Hepatic stellate cell (primary cell): ENCODE data around the gene ORC5.

ENCODE experiments used
- DNase-seq: peaks from one replicate; pipeline ENCODE4 v3.0.0; 2011; ENCODE audit warnings: low spot score

ORC5 gene

DNA sequence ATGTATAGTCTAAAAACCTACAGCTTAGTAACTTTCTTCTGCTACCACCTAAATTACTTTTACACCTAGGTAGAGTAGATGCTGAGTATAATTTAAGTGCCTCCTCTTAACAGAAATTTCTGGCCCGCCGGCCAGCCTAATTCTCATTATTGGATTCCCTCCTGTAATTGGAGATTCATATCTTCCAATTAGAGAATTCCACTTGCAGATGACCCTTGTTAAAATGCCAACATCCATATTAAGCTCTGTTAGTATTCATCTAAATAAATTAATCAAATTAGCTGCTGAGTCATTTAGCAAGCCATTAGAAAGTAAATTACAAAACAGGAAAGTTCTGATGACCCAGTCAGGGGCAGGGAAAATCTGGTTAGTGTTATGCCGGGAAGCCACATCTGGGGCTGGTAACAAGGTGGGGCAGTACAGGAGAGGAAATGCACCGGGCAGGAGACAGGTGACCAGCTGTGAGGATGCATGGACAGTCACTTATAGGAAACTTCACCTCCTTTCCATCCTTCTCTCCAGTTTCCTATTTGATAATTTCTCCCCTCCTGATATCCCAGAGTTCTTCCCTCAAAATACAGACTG lies 82.8 kb downstream of the ORC5 start:
- no peak for DNase-seq

DNA sequence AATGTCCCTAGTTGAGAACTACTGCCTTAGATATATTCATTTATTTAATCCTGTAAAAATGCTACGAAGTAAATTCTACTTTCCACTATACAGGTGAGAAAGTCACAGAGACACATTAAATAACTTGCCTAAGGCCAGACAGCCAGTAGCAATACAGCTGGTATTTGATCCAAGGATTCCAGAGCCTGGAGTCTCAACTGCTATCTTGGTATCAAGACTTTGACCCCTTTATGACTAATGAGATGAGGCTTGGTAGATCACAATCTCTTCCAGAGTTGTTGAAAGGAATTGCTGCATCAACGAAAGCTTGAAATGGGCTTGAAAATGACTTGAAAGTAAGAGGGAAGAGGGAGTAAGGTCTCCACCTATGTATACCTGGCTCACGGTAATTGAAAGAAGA lies 83.3 kb downstream of the ORC5 start:
- DNase-seq: no peak

DNA sequence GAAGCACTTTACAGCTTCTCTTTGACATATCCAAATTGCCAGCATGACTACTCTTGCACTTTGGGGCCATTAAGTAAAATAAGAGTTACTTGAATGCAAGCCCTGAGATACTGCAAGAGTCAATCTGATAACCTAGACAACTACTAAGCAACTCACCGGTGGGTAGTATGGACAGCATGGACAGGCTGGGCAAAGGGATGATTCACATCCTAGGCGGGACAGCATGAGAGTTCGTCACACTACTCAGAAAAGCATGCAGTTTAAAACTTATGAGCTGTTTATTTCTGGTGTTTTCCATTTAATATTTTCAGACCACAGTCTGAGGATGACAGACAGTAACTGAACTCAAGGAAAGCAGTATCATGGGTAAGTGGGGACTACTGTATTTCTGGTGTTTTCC lies 84.0 kb downstream of the ORC5 start:
- DNase-seq: no peak

DNA sequence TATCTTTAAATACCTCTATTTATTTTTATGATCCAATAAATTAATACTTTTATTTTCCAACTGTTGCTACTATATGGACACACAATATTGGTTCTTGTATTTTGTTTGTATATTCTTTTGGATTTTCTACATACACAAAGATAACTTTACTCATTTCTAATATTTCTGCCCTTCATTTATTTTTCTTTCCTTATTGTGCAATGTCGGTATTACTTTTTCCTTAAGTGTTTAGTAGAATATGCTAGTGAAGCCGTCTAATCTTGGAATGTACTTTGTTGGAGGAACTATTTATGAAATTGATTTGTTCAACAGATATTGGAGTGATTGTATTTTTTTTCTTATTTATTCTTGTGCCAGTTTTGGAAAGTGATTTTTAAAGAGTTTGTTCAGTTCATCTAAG lies 94.0 kb downstream of the ORC5 start:
- DNase-seq: no peak

GRCh38 chr7:104112623-104113022 lies 95.2 kb downstream of the ORC5 start:
- DNase-seq: no peak

- DNase-seq: no peak
These were observed 96.5 kb downstream of the ORC5 start for GRCh38 chr7:104111271-104111670.

DNA sequence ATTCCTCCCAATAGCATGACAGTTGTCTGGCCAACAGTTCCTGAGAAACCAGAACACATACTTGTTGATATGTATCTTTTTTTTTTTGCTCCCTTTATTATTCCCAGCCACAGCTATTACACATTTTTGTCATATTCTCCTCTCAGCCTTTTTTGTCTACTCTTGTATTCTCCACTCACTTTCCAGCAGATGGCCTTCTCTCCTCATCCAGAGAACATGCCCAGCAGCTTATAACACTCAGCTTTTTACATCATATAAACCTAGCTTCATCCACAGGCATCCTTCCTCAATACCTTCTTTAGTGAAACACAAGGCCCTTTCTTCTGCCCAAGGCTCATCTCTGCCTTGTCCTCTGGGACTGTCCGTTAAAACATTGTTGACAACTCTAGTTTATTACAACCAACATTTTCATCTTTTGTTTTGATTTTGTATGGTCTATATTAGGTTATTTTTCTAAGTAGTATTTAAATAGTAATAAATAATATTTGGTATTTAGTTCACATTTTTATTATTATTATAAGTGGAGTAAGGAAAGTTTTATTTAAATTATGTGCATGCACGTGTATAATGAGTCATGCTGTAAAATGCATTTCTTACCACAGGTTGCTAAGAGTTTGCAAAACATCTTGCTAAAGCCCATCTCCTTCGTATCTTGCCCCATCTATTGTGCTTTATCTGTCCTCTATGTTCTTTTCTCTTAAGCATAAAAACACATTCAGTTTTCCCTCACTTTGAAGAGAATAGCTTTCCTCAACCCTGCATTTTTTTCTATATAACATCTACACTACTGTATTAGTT lies 101.5 kb downstream of the ORC5 start:
- peak; percentile 13 for DNase-seq

GRCh38 chr7:104098890-104099289 lies 108.9 kb downstream of the ORC5 start:
- DNase-seq: no peak

DNA sequence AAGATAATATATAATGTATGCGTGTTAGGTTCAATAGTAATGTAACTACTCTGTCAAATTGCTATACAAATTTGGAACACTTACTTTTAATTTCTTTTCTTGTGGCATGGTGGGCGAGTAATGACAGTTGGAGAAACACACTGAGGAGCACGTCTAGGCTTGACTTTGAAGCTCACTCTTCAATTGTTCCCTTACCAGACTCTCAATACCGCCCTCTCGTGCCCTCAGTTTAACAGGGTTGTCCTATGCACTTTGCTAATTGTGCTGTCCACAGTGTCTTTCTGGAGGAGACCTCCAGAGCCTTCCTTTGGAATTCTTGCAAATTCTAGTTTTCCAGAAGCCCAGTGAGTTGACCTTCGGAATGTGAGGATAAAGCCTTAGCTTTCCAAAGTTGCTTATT lies 111.1 kb downstream of the ORC5 start:
- peak; percentile 22 for DNase-seq

DNA sequence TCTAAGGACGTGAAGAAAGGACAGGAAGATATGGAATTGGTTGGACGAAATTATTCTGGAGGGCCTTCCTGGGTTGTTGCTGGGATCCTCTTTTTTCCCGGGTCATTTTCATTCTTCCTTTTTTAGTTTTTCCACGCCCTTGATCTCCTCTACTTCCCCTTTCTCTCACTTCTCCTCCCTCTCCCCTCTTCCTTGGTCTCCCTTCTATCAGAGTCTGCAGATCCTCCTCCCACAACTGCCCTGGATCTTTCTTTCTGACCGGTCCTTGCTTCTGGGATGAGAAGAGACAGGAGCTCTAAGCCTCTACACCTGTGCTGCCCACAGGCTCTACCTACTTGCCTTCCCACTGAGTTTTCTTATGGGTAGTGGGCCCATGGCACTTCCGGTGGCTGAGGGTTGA lies 114.7 kb downstream of the ORC5 start:
- DNase-seq: no peak

GRCh38 chr7:104091242-104091641 lies 116.6 kb downstream of the ORC5 start:
- no peak for DNase-seq

DNA sequence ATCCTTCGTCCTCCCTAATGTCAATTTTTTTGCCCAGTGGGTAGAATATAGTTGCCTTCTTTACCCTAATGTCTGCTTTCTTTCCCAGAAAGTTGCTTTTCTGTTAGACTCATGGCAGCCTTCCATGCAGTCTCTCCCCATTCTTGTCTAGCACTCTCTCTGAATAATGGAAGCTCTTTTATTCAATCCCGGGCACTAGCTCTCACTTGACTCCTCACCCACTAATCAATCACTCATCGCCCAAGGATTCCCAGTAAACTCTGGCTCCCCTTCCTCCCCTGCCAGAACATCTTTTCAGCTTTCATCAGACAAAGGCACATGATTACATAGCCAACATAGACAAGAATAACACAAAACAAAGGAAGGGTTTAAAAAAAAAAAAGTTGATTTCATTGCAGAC lies 118.2 kb downstream of the ORC5 start:
- no peak for DNase-seq

DNA sequence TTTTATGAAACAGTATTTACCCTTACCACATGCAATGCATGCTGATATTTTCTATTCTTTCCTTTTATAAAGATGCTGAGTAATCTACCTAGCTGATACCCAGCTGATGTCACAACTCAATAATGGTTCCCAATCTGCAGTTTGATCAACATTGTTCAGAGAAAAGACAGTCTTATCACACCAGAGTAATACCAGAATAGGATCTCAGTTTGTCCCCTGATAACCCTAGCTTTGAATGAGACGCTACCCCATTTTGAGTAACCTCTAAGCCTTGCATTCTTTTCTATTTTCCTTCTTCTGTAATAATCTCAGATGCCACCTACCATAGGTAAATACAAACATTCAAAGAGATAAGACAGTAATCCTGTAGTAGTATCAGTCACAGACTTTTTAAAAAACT lies 118.8 kb downstream of the ORC5 start:
- no peak for DNase-seq
